ENCODE results near the gene LRMDA.

Gene LRMDA

DNA sequence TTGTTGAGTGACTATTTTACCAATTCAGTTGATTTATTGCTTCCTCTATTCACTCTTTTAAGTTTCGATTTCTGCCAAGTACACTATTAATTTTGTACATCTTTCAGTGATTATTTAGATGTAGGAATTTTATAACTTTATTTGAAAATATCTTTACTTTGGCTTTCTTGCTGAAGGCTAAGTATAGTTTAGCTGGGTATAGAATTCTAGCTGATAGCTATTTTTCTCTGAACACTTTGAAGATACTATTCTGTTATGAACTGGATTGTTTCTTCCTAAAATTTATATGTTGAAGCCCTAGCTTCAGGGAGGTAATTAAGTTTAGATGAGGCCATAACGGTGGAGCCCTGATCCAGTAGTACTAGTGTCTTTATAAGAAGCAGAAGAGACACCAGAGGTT is 141.1 kb downstream of the LRMDA start:
- Histone ChIP-seq H3K27me3 (ENCODE audit: insufficient read depth, low read depth, severe bottlenecking) (no peaks in the 10 kb centered on the region), H3K36me3 (no peaks in the 10 kb centered on the region), H3K27ac (no peak overlapping the region), H3K4me3 (ENCODE audit: low read depth, low read length) (no peak overlapping the region), H3K9me3 (ENCODE audit: severe bottlenecking) (peaks cover 8% of the 10 kb centered on the region)
- DNase-seq, result no peak
- TF ChIP-seq, protein P1, sequence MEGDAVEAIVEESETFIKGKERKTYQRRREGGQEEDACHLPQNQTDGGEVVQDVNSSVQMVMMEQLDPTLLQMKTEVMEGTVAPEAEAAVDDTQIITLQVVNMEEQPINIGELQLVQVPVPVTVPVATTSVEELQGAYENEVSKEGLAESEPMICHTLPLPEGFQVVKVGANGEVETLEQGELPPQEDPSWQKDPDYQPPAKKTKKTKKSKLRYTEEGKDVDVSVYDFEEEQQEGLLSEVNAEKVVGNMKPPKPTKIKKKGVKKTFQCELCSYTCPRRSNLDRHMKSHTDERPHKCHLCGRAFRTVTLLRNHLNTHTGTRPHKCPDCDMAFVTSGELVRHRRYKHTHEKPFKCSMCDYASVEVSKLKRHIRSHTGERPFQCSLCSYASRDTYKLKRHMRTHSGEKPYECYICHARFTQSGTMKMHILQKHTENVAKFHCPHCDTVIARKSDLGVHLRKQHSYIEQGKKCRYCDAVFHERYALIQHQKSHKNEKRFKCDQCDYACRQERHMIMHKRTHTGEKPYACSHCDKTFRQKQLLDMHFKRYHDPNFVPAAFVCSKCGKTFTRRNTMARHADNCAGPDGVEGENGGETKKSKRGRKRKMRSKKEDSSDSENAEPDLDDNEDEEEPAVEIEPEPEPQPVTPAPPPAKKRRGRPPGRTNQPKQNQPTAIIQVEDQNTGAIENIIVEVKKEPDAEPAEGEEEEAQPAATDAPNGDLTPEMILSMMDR (IDR thresholded peaks at IDR 0.05; ENCODE audit: low read depth, low read length), result no peak

DNA sequence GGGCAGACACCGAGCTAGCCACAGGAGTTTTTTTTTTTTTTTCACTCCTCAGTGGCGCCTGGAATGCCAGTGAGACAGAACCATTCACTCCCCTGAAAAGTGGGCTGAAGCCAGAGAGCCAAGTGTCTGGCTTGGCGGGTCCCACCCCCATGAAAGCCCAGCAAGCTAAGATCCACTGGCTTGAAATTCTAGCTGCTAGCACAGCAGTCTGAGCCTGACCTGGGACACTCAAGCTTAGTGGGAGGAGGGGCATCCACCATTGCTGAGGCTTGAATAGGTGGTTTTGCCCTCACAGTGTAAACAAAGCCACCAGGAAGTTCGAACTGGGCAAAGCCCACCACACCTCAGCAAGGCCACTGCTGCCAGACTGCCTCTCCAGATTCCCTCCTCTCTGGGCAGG is 144.5 kb downstream of the LRMDA start:
- TF ChIP-seq, protein P1 (IDR thresholded peaks at IDR 0.05; ENCODE audit: low read depth, low read length), result no peak
- Histone ChIP-seq H3K27ac (no peak overlapping the region), H3K36me3 (no peaks in the 10 kb centered on the region), H3K27me3 (ENCODE audit: insufficient read depth, low read depth, severe bottlenecking) (no peaks in the 10 kb centered on the region), H3K4me3 (ENCODE audit: low read depth, low read length) (no peak overlapping the region), H3K9me3 (ENCODE audit: severe bottlenecking) (peaks cover 17% of the 10 kb centered on the region)
- no peak for DNase-seq

DNA sequence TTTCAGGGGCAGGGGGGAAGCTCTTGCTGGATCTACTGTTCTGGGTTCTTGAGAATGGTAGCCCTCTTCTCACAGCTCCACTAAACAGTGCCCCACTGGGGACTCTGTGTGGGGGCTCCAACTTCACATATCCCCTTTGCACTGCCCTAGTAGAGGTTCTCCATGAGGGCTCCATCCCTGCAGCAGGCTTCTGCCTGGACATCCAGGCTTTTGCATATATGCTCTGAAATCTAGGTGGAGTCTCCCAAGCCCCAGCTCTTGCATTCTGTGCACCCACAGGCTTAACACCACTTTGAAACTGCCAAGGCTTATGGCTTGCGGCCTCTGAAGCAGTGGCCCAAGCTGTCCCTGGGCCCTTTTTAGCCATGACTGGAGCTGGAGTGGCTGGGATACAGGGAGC is 150.7 kb downstream of the LRMDA start:
- H3K9me3 ChIP-seq (ENCODE audit: severe bottlenecking), result peaks cover 30% of the 10 kb centered on the region
- DNase-seq, result no peak
- H3K27me3 ChIP-seq (ENCODE audit: insufficient read depth, low read depth, severe bottlenecking), result no peaks in the 10 kb centered on the region
- TF ChIP-seq, protein P1 (IDR thresholded peaks at IDR 0.05; ENCODE audit: low read depth, low read length), result no peak
- H3K36me3 ChIP-seq, result no peaks in the 10 kb centered on the region
- H3K4me3 ChIP-seq (ENCODE audit: low read depth, low read length), result no peak overlapping the region
- no peak overlapping the region for H3K27ac ChIP-seq

DNA sequence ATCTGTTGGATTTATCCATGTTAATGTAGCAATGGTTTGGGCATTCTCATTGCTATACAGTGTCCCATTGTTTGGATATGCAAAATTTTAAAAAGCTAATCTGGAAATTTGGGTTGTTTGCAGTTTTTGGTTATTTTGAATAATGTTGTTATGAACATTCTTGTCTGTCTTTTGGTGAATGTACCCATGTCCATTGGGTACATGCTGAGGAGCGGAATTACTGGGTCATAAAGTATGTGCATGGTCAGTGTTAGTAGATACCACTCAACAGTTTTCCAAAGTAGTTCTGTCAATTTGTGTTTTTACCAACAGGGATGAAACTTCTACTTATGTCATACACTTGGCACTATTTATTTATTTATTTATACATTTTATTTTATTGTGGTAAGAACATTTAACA is 153.9 kb downstream of the LRMDA start:
- Histone ChIP-seq H3K27ac (no peak overlapping the region), H3K4me3 (ENCODE audit: low read depth, low read length) (no peak overlapping the region), H3K27me3 (ENCODE audit: insufficient read depth, low read depth, severe bottlenecking) (no peaks in the 10 kb centered on the region), H3K36me3 (no peaks in the 10 kb centered on the region), H3K9me3 (ENCODE audit: severe bottlenecking) (peaks cover 23% of the 10 kb centered on the region)
- no peak for DNase-seq
- TF ChIP-seq, protein P1 (IDR thresholded peaks at IDR 0.05; ENCODE audit: low read depth, low read length), result no peak

DNA sequence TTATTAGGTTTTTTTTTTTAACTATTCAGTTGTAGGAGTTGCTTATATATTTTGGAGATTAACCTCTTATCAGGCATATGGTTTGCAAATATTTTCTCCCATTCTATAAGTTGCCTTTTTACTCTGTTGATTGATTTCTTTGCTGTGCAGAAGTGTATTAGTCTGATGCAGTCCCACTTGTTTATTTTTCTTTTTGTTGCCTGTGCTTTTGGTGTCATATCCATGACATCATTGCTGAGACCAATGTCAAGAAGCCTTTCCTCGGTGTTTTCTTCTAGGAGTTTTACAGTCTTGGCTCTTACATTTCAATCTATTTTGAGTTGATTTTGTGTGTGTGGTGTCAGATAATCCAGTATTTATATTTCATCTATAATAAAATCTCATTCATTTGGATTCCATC is 155.4 kb downstream of the LRMDA start:
- Histone ChIP-seq H3K27ac (no peak overlapping the region), H3K9me3 (ENCODE audit: severe bottlenecking) (peaks cover 14% of the 10 kb centered on the region), H3K27me3 (ENCODE audit: insufficient read depth, low read depth, severe bottlenecking) (no peaks in the 10 kb centered on the region), H3K4me3 (ENCODE audit: low read depth, low read length) (no peak overlapping the region), H3K36me3 (no peaks in the 10 kb centered on the region)
- DNase-seq, result no peak
- TF ChIP-seq, protein P1 (IDR thresholded peaks at IDR 0.05; ENCODE audit: low read depth, low read length), result no peak

DNA sequence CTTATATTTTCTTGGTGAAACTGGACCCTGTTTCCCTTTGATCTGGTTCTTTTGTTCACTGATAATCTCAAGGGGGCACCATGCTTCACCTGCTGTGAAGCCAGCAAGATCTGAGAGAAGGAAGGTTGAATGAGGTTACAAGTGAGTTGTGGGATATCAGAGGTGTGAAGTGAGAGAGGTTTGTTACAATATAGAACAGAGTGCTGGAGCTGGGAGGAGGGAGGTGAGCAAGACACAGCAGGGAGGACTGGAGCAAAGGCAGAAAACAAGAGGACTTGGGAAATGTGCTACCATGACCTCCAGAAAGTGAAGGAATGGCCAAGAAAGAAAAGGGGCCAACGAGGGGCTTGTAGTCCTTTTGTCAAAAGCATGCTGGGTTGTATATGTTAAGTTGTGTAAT is 156.6 kb downstream of the LRMDA start:
- TF ChIP-seq, protein P1 (IDR thresholded peaks at IDR 0.05; ENCODE audit: low read depth, low read length), result no peak
- no peak overlapping the region for H3K4me3 ChIP-seq (ENCODE audit: low read depth, low read length)
- no peaks in the 10 kb centered on the region for H3K27me3 ChIP-seq (ENCODE audit: insufficient read depth, low read depth, severe bottlenecking)
- no peak overlapping the region for H3K27ac ChIP-seq
- H3K36me3 ChIP-seq, result no peaks in the 10 kb centered on the region
- peaks cover 2% of the 10 kb centered on the region for H3K9me3 ChIP-seq (ENCODE audit: severe bottlenecking)
- DNase-seq, result no peak

All from WERI-Rb-1 (cell line).